Liver (tissue), 3 donors: Measurements from ENCODE around the gene KIF2C.

Experiments used
- CTCF ChIP-seq: fragments of 150-350 bp; IDR thresholded peaks from 2 replicates; pipeline ENCODE4 v1.5.1; 2017; ENCODE audit warnings: improper control_type of control experiment, low read depth, low read length; ENCODE audit not compliant: missing input control
- EGR1 ChIP-seq, 2 donors: IDR thresholded peaks; 2 replicates each; pipeline ENCODE4 v1.6.1; 2016 to 2018; ENCODE audit warnings: antibody characterized with exemption in 2 of 2, low read depth in 2 of 2
- GABPA ChIP-seq, 2 donors: IDR thresholded peaks in 1 of 2; conservative IDR thresholded peaks in 1 of 2; 2 replicates each; pipeline ENCODE4 v1.6.1; 2016; ENCODE audit warnings: antibody characterized with exemption in 2 of 2, mild to moderate bottlenecking in 1 of 2, moderate library complexity in 1 of 2
- REST ChIP-seq: IDR thresholded peaks from 2 replicates; pipeline ENCODE4 v1.6.1; 2016; ENCODE audit warnings: antibody characterized with exemption, mild to moderate bottlenecking
- donor health status: healthy.
- donor health status: healthy.

- TF ChIP-seq CTCF: no peak
- no peak for TF ChIP-seq GABPA (IDR thresholded peaks at IDR 0.05 in 1 of 2, conservative IDR thresholded peaks at IDR 0.05 in 1 of 2)
- no peak for TF ChIP-seq REST
- no peak for TF ChIP-seq EGR1 (IDR thresholded peaks at IDR 0.05; ENCODE audit: low read depth in 2 of 2)
These were observed 37.9 kb downstream of the KIF2C start for GRCh38 chr1:44777547-44777946.
